Kidney (tissue), 14 donors: ENCODE results near the gene SBK2. TPM values are rescaled to one million over a fixed set of nuclear protein-coding genes. Genes with fewer than 3 reads are reported as not detected.

Experiments used
- DNase-seq, 5 donors: peaks; one replicate each; pipeline ENCODE4 v3.0.0-alpha.2; 2013 to 2020
- FAIRE-seq: peaks from 2 replicates; lab custom pipeline; 2012; peaks lifted over from hg19 to GRCh38; lab: Jason Lieb, UNC
- H3K27ac ChIP-seq, 2 donors: one replicate each; pipeline ENCODE4 v1.7.0; 2013; ENCODE audit warnings: low read depth in 2 of 2, low read length in 2 of 2, inconsistent platforms in 1 of 2
- H3K27me3 ChIP-seq: one replicate; pipeline ENCODE4 v1.7.1; 2013; ENCODE audit warnings: low read length, inconsistent platforms; ENCODE audit not compliant: control insufficient read depth, insufficient read depth
- H3K36me3 ChIP-seq, 3 donors: one replicate each; pipeline versions ENCODE4 v1.7.0 to v1.7.1; 2013; ENCODE audit warnings: low read length in 3 of 3, control low read depth in 1 of 3, inconsistent platforms in 1 of 3; ENCODE audit not compliant: insufficient read depth in 3 of 3, control insufficient read depth in 2 of 3
- H3K4me1 ChIP-seq, 3 donors: one replicate each; pipeline versions ENCODE4 v1.7.0 to v1.7.1; 2013; ENCODE audit warnings: low read length in 3 of 3, inconsistent platforms in 1 of 3, low read depth in 1 of 3; ENCODE audit not compliant: control insufficient read depth in 2 of 3, insufficient read depth in 2 of 3
- H3K4me3 ChIP-seq, 3 donors: one replicate each; pipeline versions ENCODE4 v1.7.0 to v1.8.1; 2013; ENCODE audit warnings: low read length in 3 of 3, control low read depth in 1 of 3, inconsistent platforms in 1 of 3
- H3K9ac ChIP-seq, 3 donors: one replicate each; pipeline versions ENCODE4 v1.7.0 to v1.7.1; 2013; ENCODE audit warnings: low read length in 3 of 3, control low read depth in 1 of 3, inconsistent platforms in 1 of 3
- H3K9me3 ChIP-seq, 3 donors: one replicate each; pipeline versions ENCODE4 v1.7.0 to v1.7.1; 2013; ENCODE audit warnings: low read length in 3 of 3, control low read depth in 1 of 3, inconsistent platforms in 1 of 3; ENCODE audit not compliant: control insufficient read depth in 2 of 3, insufficient read depth in 1 of 3
- intact Hi-C: fragments of 100-400 bp; cut with DNase I; formaldehyde crosslinking; loops from one replicate; pipeline ENCODE4 v1.11.1; 2022
- polyA plus RNA-seq: library from polyadenylated mRNA; stranded (reverse); fragments of 350-450 nt; fragmentation: Illumina TruSeq; extraction: RNeasy Lipid Tissue Mini Kit (QIAGEN cat#74804); gene quantifications from one replicate; pipeline ENCODE4 v1.2.3, GENCODE V29; 2014; ENCODE audit warnings: low read depth, low replicate concordance; ENCODE audit not compliant: insufficient read depth
- total RNA-seq: library from RNA; stranded (reverse); fragmentation: NEBNext Ultra II Directional; extraction: Animal tissue kit (Norgen Biotek cat#: 25700); gene quantifications from one replicate; pipeline ENCODE4 v1.2.1, GENCODE V29; 2021
- TF ChIP-seq, protein P1 (sequence below): IDR thresholded peaks from 3 replicates; pipeline ENCODE4 v1.5.1; 2012; ENCODE audit warnings: mild to moderate bottlenecking, moderate library complexity, borderline replicate concordance; ENCODE audit not compliant: insufficient read depth; ENCODE audit errors: extremely low read depth
- donor health status: control.
- donor health status: control.
- donor health status: control.
- donor health status: control.
- donor health status: control.
- donor health status: DM: yes; HTN: yes; CAD: no.
- donor health status: Normal renal cell carcinoma (clear cell type).

The SBK2 gene
- total and polyA plus RNA-seq, 2 donors from 2014 or later: not detected

DNA sequence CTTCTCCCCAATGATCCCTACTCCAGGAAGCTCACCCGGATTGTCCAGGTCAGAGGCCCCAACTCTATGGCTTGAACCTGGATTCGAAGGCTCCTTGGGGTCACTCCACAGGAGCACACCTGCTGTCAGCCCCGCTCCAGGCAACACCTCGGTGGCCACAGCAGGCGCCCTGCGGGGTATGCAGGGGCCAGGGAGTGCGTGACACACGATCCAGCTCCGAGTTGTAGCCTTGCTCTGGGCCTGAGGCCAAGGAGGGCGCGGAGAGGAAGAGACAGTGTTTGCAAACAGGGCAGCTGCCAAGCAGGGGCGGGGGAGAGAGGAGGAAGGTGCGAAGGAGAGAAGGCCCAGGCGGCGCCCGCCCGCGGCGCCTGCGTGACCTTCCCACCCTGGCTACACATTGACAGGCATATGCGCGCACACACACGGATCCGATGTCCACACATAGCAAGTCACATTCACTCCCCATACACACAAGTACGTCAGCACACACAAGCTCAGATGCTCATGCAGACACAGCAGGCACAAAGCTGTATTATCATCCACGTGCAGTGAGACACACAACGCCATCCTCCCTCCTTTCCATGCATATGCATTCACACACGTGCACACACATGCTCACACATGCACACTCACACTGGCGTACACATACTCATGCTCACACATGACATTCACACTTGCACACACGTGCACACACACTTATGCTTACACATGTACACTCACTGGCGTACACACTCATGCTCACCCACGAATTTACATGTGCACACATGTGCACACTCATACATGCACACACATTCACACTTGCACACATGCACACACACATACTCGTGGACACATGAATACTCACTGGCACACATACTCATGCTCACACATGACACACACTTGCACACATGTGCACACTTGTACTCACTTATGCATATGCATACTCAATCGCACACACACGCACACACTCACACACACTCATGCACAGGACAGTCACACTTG is 10.4 kb downstream of the SBK2 start:
- DNase-seq: peak; percentile 82 to 86 (median 85)
- Histone ChIP-seq H3K4me3 (peak overlapping the region in 1 of 3 donors; percentile 17), H3K27ac (no peak overlapping the region), H3K4me1 (peaks cover 0 to 8% (median 3%) of the 10 kb centered on the region in 3 donors), H3K9ac (no peak overlapping the region), H3K9me3 (peaks cover 0 to 6% (median 0%) of the 10 kb centered on the region in 3 donors), H3K36me3 (peaks cover 0 to 4% (median 0%) of the 10 kb centered on the region in 3 donors), H3K27me3 (no peaks in the 10 kb centered on the region)
- TF ChIP-seq, protein P1, sequence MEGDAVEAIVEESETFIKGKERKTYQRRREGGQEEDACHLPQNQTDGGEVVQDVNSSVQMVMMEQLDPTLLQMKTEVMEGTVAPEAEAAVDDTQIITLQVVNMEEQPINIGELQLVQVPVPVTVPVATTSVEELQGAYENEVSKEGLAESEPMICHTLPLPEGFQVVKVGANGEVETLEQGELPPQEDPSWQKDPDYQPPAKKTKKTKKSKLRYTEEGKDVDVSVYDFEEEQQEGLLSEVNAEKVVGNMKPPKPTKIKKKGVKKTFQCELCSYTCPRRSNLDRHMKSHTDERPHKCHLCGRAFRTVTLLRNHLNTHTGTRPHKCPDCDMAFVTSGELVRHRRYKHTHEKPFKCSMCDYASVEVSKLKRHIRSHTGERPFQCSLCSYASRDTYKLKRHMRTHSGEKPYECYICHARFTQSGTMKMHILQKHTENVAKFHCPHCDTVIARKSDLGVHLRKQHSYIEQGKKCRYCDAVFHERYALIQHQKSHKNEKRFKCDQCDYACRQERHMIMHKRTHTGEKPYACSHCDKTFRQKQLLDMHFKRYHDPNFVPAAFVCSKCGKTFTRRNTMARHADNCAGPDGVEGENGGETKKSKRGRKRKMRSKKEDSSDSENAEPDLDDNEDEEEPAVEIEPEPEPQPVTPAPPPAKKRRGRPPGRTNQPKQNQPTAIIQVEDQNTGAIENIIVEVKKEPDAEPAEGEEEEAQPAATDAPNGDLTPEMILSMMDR: no peak
- intact Hi-C loops: no loop called here
- FAIRE-seq: no peak

DNA sequence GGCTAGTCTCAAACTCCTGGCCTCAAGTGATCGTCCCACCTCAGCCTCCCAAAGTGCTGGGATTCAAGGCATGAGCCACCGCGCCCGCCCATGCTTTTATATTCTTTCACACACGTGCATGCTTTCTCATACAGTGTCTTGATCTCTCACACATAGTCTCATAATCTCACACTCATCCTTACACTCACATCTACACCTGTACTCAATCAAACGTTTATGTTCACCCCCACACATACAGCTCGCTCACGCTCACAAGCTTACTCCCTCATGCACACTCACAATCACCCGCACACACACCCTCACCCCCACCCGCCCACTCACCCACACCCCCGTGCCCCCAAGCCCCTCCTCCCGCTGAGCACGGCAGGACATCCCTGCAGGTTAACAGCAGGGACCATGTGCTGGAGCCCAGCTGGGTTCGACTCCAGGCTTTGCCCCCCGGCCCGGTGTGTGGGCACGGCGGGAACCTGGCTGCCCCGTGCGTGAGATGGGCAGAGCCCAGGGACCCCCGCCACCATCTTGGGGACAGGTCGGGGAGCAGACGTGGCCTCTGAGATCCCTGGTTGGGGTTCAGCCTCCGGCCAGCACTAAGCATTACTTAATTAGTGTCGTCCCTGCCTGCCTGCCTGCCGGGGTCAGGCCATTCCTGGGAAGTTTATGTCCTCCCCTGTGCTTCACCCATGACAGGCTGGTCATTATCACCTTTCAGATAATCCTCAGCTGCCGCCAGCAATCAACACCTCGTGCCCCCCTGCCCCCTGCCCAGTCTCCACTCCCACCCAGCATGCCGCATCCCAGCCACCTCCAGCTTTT is 11.4 kb downstream of the SBK2 start:
- DNase-seq (peak in 4 of 5 donors; percentile 50 to 66 (median 60)), FAIRE-seq (no peak)
- H3K36me3 ChIP-seq: peaks cover 0 to 4% (median 0%) of the 10 kb centered on the region in 3 donors
- no peak overlapping the region for H3K4me3 ChIP-seq
- no peak overlapping the region for H3K9ac ChIP-seq
- intact Hi-C loops: no loop called here
- TF ChIP-seq, protein P1: no peak
- peaks cover 0 to 8% (median 3%) of the 10 kb centered on the region in 3 donors for H3K4me1 ChIP-seq
- H3K27me3 ChIP-seq: no peaks in the 10 kb centered on the region
- H3K9me3 ChIP-seq: peaks cover 0 to 6% (median 0%) of the 10 kb centered on the region in 3 donors
- H3K27ac ChIP-seq: no peak overlapping the region

GRCh38 chr19:55520691-55521292 is 16.1 kb downstream of the SBK2 start:
- H3K9me3 ChIP-seq: no peaks in the 10 kb centered on the region
- H3K4me1 ChIP-seq: no peaks in the 10 kb centered on the region
- no peaks in the 10 kb centered on the region for H3K36me3 ChIP-seq
- intact Hi-C loops: no loop called here
- FAIRE-seq: no peak
- no peak overlapping the region for H3K9ac ChIP-seq
- H3K27me3 ChIP-seq: no peaks in the 10 kb centered on the region
- no peak overlapping the region for H3K27ac ChIP-seq
- DNase-seq: no peak
- TF ChIP-seq, protein P1: no peak
- no peak overlapping the region for H3K4me3 ChIP-seq
